Memory B cell (primary cell): Measurements from ENCODE around the gene SYT1.

Experiments used
- ATAC-seq: fragments of 150-1000 bp; cut with Tn5 transposase; 2 replicates; pipeline ENCODE4 v1.10.0; 2021; ENCODE audit warnings: low read depth, mild to moderate bottlenecking, moderate library complexity
- DNase-seq, 2 donors: peaks; one replicate each; pipeline ENCODE4 v3.0.0; 2022; ENCODE audit warnings: low spot score in 2 of 2
- H3K27ac Mint-ChIP-seq: one replicate; pipeline ENCODE4 v1.8.0; 2022; ENCODE audit warnings: mild to moderate bottlenecking, moderate library complexity, mixed read lengths
- H3K27me3 Mint-ChIP-seq: one replicate; pipeline ENCODE4 v1.8.0; 2022; ENCODE audit warnings: mixed read lengths
- H3K36me3 Mint-ChIP-seq: one replicate; pipeline ENCODE4 v1.8.0; 2022; ENCODE audit warnings: mild to moderate bottlenecking, mixed read lengths
- H3K4me1 Mint-ChIP-seq: one replicate; pipeline ENCODE4 v1.8.0; 2022; ENCODE audit warnings: mixed read lengths
- H3K4me3 Mint-ChIP-seq: one replicate; pipeline ENCODE4 v1.8.0; 2022; ENCODE audit warnings: mild to moderate bottlenecking, moderate library complexity, mixed read lengths
- H3K9me3 Mint-ChIP-seq: one replicate; pipeline ENCODE4 v1.8.0; 2022; ENCODE audit warnings: mixed read lengths

Gene SYT1

GRCh38 chr12:79381248-79382208, 517.0 kb downstream of the SYT1 start:
- Mint-ChIP-seq H3K27ac (no peak overlapping the region), H3K36me3 (no peaks in the 10 kb centered on the region), H3K4me1 (no peaks in the 10 kb centered on the region), H3K27me3 (no peaks in the 10 kb centered on the region), H3K4me3 (no peak overlapping the region), H3K9me3 (no peaks in the 10 kb centered on the region)
- no peak for ATAC-seq
- DNase-seq = no peak

- Mint-ChIP-seq H3K4me1 (no peaks in the 10 kb centered on the region), H3K27me3 (no peaks in the 10 kb centered on the region), H3K4me3 (no peak overlapping the region), H3K36me3 (no peaks in the 10 kb centered on the region), H3K27ac (no peak overlapping the region), H3K9me3 (no peaks in the 10 kb centered on the region)
- no peak for DNase-seq
- no peak for ATAC-seq
Measured at GRCh38 chr12:79384551-79384950, 520.0 kb downstream of the SYT1 start.

GRCh38 chr12:79388011-79388410, 523.4 kb downstream of the SYT1 start:
- Mint-ChIP-seq H3K4me3 (no peak overlapping the region), H3K9me3 (no peaks in the 10 kb centered on the region), H3K4me1 (no peaks in the 10 kb centered on the region), H3K27me3 (no peaks in the 10 kb centered on the region), H3K36me3 (no peaks in the 10 kb centered on the region), H3K27ac (no peak overlapping the region)
- no peak for DNase-seq
- no peak for ATAC-seq

GRCh38 chr12:79393842-79394241, 529.3 kb downstream of the SYT1 start:
- no peaks in the 10 kb centered on the region for H3K4me1 Mint-ChIP-seq
- no peaks in the 10 kb centered on the region for H3K36me3 Mint-ChIP-seq
- peaks cover 2% of the 10 kb centered on the region for H3K27me3 Mint-ChIP-seq
- H3K27ac Mint-ChIP-seq = no peak overlapping the region
- ATAC-seq (no peak), DNase-seq (no peak)
- peaks cover 2% of the 10 kb centered on the region for H3K9me3 Mint-ChIP-seq
- no peak overlapping the region for H3K4me3 Mint-ChIP-seq

GRCh38 chr12:79397609-79398008, 533.0 kb downstream of the SYT1 start:
- ATAC-seq (no peak), DNase-seq (no peak)
- H3K4me3 Mint-ChIP-seq = no peak overlapping the region
- no peak overlapping the region for H3K27ac Mint-ChIP-seq
- H3K9me3 Mint-ChIP-seq = peaks cover 2% of the 10 kb centered on the region
- H3K36me3 Mint-ChIP-seq = no peaks in the 10 kb centered on the region
- H3K27me3 Mint-ChIP-seq = peaks cover 2% of the 10 kb centered on the region
- H3K4me1 Mint-ChIP-seq = no peaks in the 10 kb centered on the region

- Mint-ChIP-seq H3K36me3 (no peaks in the 10 kb centered on the region), H3K4me3 (no peak overlapping the region), H3K9me3 (no peaks in the 10 kb centered on the region), H3K27ac (no peak overlapping the region), H3K4me1 (no peaks in the 10 kb centered on the region), H3K27me3 (no peaks in the 10 kb centered on the region)
- ATAC-seq (no peak), DNase-seq (no peak)
Measured at GRCh38 chr12:79400481-79400880, 535.9 kb downstream of the SYT1 start.

GRCh38 chr12:79402606-79403005, 538.0 kb downstream of the SYT1 start:
- Mint-ChIP-seq H3K4me1 (no peaks in the 10 kb centered on the region), H3K27me3 (no peaks in the 10 kb centered on the region), H3K9me3 (no peaks in the 10 kb centered on the region), H3K4me3 (no peak overlapping the region), H3K27ac (no peak overlapping the region), H3K36me3 (no peaks in the 10 kb centered on the region)
- DNase-seq (no peak), ATAC-seq (no peak)

- no peak for DNase-seq
- H3K9me3 Mint-ChIP-seq = no peaks in the 10 kb centered on the region
Measured at GRCh38 chr12:79406993-79407392, 542.4 kb downstream of the SYT1 start.

GRCh38 chr12:79407671-79408622, 543.4 kb downstream of the SYT1 start:
- Mint-ChIP-seq H3K4me1 (peaks cover 2% of the 10 kb centered on the region), H3K36me3 (no peaks in the 10 kb centered on the region), H3K27me3 (no peaks in the 10 kb centered on the region), H3K27ac (no peak overlapping the region), H3K9me3 (no peaks in the 10 kb centered on the region), H3K4me3 (no peak overlapping the region)
- DNase-seq (peak; percentile 14 to 20), ATAC-seq (peak; percentile 80)

More at GRCh38 chr12:79406993-79407392, 542.4 kb downstream of the SYT1 start:
- Mint-ChIP-seq H3K27me3 (no peaks in the 10 kb centered on the region), H3K27ac (no peak overlapping the region), H3K4me1 (peaks cover 2% of the 10 kb centered on the region), H3K36me3 (no peaks in the 10 kb centered on the region), H3K4me3 (no peak overlapping the region)
- no peak for ATAC-seq

- ATAC-seq (no peak), DNase-seq (no peak)
- no peak overlapping the region for H3K27ac Mint-ChIP-seq
- no peaks in the 10 kb centered on the region for H3K9me3 Mint-ChIP-seq
- peaks cover 2% of the 10 kb centered on the region for H3K4me1 Mint-ChIP-seq
- no peaks in the 10 kb centered on the region for H3K36me3 Mint-ChIP-seq
- no peaks in the 10 kb centered on the region for H3K27me3 Mint-ChIP-seq
- H3K4me3 Mint-ChIP-seq = no peak overlapping the region
Measured at GRCh38 chr12:79408689-79409088, 544.1 kb downstream of the SYT1 start.

GRCh38 chr12:79409562-79409961, 545.0 kb downstream of the SYT1 start:
- Mint-ChIP-seq H3K4me1 (peaks cover 2% of the 10 kb centered on the region), H3K27ac (no peak overlapping the region), H3K4me3 (no peak overlapping the region), H3K9me3 (no peaks in the 10 kb centered on the region), H3K27me3 (no peaks in the 10 kb centered on the region), H3K36me3 (no peaks in the 10 kb centered on the region)
- DNase-seq (no peak), ATAC-seq (no peak)

- no peaks in the 10 kb centered on the region for H3K27me3 Mint-ChIP-seq
Measured at GRCh38 chr12:79411791-79412190, 547.2 kb downstream of the SYT1 start.

GRCh38 chr12:79413796-79414195, 549.2 kb downstream of the SYT1 start:
- ATAC-seq = no peak
- H3K27me3 Mint-ChIP-seq = no peaks in the 10 kb centered on the region
- H3K36me3 Mint-ChIP-seq = no peaks in the 10 kb centered on the region
- H3K9me3 Mint-ChIP-seq = no peaks in the 10 kb centered on the region
- H3K4me3 Mint-ChIP-seq = no peak overlapping the region
- H3K27ac Mint-ChIP-seq = no peak overlapping the region
- peaks cover 4% of the 10 kb centered on the region for H3K4me1 Mint-ChIP-seq
- DNase-seq = no peak

More at GRCh38 chr12:79411791-79412190, 547.2 kb downstream of the SYT1 start:
- Mint-ChIP-seq H3K4me3 (no peak overlapping the region), H3K9me3 (no peaks in the 10 kb centered on the region), H3K27ac (no peak overlapping the region), H3K36me3 (no peaks in the 10 kb centered on the region), H3K4me1 (peaks cover 6% of the 10 kb centered on the region)
- DNase-seq = no peak
- no peak for ATAC-seq

- H3K4me3 Mint-ChIP-seq = no peak overlapping the region
- H3K27me3 Mint-ChIP-seq = no peaks in the 10 kb centered on the region
- no peak overlapping the region for H3K27ac Mint-ChIP-seq
- H3K4me1 Mint-ChIP-seq = peaks cover 4% of the 10 kb centered on the region
- H3K9me3 Mint-ChIP-seq = no peaks in the 10 kb centered on the region
- ATAC-seq = no peak
- no peak for DNase-seq
- no peaks in the 10 kb centered on the region for H3K36me3 Mint-ChIP-seq
Measured at GRCh38 chr12:79414252-79414651, 549.7 kb downstream of the SYT1 start.
